ENCODE data around the gene STPG1.

The STPG1 gene

DNA sequence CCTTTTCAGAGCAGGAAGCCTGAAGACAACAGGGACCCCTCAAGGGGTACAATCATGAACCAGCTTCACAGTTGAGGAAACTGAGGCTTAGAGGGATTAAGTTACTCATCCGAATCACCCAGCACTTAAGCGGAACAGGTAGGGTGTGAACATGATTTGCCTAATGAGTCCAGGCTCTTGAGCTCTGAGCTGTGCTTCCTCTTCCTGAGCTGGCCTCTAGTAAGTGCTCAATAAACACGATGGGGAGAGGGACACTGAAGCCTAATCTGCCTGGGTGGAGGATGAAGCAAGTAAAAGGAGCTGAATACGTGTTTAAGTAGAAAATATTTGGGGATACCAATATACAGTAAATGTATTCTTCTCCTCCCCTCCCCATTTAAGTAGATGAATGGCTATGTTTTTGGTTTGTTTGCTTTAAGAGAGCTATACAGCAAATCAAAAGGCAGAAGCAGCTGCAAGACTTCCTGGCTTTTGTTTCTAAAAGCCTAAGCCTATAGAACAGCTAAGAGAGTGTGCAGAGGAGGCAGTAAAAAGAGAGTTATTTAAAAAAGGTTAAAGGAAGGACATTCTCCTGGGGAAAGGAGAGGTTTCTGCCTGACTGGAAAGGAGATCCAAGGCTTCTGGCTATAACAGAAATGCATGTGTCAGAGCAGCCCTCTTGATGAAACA, 20.5 kb downstream of the STPG1 start:
- DNase-seq (ENCODE audit: low read depth): no peak

DNA sequence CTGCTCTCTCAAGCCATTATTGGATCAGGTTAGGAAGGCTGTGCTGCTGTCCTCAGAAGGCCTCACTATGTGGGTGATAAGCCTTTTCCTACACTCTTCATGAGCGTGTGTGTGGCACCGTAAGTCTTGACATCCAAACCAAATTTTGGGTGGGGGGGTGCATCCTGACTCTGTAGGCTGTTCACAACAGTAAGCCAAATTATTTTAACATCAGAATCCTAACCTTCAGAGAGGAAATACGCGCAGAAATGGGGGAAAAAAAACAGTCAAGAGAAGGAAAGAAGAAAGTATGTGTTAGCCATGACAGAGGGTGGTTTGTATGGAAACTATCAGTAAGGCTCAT, 21.0 kb downstream of the STPG1 start:
- DNase-seq (ENCODE audit: low read depth): no peak

DNA sequence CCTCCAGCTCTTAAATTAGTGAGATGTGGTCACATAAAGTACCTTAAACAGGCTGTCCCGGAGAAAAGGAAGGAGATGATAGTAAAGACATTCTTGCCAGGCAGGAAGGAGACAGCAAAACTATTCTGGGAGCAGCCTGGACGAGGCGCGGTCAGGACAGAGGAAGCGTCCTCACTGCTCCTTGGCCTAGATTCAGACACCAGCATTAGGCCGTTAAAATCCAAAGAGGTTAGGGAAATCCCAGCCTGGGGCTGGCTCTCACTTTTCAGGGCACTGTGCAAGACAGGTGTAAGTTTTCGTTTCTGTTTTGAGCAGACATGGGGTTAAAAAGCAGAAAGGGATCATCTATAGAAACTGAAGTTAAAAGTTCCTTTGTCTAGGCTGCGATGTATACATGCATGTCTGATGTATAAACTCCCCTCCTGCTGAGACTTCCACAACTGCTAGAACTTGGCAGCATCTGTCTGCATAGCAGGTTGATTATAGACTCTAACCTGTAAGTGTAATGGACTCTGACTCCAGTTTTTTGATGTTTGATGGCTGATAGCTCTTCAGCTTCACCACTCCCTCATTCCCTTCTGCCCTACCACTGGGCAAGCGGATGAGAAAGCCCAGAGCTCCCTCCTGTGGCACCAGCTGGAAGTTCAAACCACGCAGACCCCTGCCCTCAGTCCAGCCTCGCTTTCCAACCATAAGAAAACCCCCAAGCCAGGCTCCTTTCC, 21.5 kb downstream of the STPG1 start:
- DNase-seq (ENCODE audit: low read depth): peak; percentile 47

DNA sequence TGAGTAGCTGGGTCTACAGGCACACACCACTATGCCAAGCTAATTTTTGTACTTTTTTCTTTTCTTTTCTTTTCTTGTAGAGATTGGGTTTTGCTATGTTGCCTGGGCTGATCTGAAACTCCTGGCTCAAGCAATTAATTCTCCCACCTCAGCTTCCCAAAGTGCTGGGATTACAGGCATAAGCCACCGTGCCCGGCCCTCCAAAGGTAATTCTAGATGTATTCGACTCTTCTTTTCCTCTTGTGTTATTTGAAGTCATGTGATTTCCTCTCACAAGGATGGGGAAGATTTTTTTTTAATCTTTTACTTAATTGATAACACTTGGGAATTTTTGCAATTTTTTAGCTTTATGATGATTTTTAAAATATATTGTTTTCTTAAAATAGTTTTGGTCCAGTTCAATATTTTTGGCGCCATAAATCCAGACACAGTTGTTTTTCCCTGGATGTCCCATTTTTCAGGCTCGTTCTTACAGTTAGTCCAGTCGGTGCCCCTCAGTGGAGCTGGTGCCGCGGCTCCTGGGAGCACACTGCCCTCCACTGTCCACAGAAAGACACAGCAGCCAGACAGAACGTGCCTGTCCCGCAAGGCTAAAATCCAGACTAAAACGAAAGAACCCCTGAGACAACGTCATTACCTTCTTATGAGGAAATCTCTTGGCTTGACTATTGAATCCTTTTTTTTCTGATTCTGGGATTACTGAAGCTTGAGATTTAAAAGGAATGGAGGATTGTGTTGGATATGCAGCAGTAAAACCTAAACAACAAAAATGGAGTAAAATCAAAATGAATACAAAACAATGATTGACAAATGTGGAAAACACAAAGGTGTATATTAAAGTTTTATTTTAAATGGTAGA, 22.4 kb downstream of the STPG1 start:
- peak; percentile 55 for DNase-seq (ENCODE audit: low read depth)

DNA sequence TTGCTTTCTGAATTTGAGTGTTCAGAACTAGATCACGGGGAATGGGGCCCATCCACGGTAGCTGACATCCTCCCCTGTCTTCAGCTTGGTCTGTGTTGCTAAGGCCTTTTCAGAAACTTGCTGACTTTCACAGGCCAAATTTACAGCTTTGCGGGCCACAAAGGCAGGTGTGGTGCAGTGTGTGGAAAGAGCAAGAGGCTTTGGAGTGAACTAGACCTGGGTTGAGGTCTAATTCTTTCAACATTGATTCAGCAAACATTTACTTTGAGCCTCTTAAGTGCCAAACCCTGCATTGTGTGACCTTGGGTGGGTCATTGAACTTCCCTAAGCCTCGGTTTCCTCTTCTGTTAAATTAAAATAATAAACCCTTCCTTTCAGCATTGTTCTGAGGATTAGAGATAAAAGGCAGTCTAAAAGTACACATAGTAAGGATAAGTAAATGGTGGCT, 24.3 kb downstream of the STPG1 start:
- no peak for DNase-seq (ENCODE audit: low read depth)

DNA sequence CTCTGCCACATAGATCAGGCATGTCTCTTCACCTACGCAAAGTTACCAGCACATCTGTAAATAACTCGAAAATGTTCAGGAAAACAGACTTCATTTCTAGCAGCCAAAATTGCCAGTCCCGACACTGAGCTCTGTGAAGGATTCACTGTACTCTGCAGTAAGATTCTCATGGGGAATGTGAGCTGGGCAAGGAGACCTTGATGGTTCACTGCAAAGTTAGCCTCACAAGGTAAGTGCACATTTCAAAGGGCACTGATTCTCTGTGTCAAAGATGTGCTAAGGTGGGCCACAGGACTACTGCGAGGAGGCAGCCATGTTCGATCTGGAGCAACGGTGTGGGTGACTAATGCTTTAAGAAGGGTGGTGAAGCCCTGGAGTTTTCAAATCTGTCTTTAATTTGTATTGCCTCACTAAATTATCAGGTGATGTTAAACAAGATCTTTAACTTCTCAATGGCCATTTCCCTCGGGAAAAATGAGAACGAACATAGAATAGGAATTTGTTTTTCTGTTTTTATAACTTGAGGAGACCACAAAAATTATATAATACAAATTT, 25.2 kb downstream of the STPG1 start:
- DNase-seq (ENCODE audit: low read depth): no peak

DNA sequence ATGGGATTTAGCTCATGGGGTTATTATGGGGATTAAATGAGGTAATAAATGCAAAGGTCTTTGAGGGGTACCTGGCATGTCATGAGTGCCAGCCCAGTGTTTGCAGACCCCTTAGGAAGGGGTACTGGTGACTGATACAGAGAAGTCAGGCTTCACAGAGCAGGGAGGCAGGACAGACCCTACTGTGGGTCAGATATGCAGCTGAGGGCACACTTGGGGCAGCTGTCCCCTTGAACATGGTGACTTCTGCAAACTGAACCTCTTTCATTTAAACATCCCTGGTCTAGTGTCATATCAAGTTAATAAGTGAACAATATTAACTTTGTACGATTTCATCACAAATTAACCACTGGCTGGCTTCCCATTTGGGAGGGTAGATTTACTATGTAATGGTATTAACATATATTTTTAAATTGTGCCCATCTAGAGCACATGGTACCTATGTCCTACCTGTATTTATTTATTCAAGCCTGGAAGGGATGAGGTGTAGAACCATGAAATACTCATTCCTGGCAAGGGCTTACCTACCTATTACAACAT, 25.9 kb downstream of the STPG1 start:
- DNase-seq (ENCODE audit: low read depth): no peak

DNA sequence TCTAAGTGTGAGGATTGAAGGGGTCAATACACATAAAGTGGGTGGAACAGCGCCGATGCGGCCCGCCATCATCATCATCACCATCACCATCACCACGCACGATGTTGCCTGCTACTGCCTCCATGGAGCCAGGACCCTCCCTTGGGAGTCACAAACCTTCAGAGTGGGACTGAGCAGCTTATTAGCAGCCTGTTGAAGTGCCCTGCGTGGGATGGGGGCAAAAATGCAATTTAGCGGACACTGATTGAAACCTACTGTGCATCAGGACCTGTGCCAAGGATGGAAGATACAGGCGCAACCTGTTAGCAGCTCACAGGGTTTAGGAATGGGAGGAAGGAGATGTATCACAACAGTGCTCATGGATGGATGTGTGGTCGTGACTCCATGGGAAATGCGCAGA, 26.7 kb downstream of the STPG1 start:
- no peak for DNase-seq (ENCODE audit: low read depth)

DNA sequence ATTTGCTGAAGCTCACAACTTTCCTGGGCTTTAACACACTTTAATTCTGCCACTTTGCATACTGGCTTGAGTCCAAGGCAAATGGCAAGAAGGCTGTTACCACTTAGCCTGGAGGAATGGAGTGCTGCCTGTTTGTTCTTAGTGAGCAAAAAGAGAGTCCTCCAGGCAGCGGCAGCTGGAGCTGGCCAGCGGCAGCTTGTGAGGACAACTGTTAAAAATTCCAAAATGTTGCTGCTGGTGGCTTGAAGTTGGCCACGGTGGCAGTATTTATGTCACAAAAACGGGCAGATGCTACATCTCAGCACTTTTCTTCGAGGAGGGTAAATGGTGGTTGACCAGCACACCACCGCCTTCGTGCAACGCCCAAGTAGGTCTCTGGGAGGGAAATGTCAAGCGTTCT, 27.3 kb downstream of the STPG1 start:
- no peak for DNase-seq (ENCODE audit: low read depth)

DNA sequence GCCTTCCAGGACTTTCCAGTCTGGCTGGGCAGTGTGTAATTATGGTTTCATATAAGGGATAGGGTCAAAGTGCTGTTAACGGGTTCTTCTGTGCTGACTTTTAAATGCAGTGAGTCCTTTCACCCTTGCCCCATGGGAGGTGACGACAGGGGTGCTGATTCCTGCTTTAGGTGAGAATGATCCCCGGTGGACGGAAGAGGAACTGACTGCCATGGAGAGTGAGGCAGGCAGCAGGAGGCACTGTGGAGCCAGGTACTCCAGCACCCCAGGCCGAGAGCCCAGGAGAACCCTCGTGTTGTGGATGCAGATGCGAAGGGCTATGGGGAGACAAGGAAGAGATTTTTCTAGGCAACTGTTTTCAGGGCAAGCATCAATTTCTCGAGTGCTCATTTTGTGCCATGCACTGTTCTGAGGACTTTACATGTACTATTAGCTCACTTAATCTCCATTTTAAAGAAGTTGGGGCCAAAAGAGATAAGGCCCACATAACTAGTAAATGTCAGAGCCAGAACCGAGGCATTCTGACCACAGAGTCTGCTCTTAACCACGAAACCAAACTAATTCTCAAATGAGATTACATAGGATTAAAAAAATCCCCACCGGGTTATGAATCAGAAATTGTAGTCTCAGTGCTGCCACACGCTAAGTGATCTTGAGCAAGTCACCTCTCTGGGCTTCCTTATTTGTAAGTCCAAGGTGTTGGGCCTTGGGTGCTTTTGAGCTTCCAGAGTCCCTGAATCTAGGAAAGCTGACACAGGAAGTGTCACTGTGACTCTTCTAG, 28.2 kb downstream of the STPG1 start:
- no peak for DNase-seq (ENCODE audit: low read depth)

DNA sequence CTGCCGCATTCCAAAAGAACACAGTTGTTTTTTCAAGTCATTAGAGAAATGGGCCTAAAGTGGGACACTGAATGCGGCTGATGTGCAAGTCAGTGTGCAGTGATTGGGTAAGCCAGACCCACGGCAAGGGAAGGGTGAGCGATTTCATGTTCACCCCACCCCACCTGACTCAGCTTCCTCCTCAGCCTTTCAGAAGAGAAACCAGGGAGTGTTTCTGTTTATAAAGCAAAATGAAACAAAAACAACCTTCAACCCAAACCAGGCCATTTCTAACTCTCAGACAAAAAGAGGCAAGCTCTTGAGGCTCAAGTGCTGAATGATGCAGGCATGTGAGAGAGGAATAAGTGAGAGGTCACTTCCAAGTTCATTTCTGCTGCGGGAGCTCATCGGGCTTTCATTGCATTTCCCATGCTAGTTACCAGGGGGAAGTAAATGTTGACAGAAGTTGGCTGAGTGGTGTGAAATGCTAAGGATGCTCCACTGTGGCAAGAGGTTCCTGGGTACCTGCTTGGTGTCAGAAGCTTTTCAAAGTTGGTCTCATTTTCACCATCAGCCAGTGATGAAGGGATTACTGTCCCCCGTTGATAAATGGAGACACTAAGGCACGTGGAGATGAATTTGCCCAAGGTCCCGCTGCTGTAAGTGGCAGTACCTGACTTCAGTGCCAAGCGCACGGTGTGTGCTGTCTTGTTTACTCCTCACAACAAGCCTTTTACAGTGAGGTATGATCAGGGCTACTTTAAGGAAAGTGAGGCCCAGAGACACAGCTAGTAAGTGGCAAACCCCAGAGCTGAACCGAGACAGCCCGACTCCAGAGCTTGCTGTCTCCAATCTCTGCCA, 29.1 kb downstream of the STPG1 start:
- DNase-seq (ENCODE audit: low read depth): peak; percentile 55

DNA sequence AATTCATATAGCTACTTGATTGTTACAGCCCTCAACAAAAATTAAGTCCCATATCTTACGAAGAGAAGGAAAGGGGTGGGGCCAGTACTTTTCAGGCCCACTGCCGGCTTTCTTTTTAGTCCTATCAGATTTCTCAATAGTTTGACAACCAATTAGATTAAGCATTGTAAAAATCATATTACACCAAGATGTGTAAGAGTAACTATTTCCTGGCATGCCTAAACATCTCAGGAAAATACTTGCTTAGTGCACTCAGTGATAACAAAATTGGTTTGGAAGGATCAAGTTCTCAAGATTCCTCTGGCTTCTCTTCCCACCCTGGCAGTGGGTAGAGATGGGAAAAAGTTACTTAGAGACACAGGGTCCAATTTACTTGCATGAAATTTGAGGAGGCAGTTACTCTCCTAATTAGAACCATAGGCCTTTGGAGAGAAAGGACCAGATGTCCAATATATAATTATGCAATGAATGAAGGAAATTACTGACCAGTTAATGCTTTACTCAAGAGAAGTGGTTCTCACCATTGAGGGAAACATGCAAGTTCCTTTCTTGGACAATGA, 30.1 kb downstream of the STPG1 start:
- DNase-seq (ENCODE audit: low read depth): no peak

DNA sequence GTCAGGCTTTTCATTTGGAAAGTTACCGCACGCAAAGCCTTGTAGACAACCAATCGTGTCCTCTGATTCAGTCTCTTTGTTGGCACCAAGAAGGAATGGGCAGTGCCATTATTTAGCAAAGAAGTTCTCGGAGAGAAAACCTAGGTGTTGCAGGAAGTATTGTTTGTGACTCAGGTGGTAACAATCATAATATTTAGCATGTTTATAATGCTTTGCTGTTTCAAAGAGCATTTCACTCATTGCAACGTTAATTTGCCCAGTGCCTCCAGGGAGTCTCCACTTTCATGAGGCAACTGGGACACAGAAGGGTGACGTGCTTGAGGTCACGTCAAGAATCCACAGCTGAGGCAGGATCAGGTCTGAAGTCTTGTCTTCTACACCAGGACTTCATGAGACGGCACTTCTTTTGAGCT, 31.4 kb downstream of the STPG1 start:
- no peak for DNase-seq (ENCODE audit: low read depth)

DNA sequence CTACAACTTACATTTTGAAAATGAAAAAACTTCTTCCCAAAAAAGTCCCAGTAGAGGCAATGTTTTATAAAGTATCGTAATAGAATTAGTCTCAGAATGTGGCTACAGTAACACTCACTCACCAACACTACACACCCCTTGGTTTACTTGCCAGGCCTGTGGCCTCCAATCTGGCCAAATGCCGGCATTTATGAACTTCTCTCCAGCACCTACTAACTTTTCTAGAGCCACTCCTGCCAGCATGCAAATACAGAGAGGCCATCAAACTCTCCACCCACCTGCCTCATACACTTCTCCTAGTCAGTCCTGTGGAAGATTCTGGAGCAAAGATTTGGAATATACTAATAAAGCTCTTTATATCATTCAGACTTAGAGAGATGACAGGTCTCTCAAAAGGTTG, 32.3 kb downstream of the STPG1 start:
- DNase-seq (ENCODE audit: low read depth): no peak

DNA sequence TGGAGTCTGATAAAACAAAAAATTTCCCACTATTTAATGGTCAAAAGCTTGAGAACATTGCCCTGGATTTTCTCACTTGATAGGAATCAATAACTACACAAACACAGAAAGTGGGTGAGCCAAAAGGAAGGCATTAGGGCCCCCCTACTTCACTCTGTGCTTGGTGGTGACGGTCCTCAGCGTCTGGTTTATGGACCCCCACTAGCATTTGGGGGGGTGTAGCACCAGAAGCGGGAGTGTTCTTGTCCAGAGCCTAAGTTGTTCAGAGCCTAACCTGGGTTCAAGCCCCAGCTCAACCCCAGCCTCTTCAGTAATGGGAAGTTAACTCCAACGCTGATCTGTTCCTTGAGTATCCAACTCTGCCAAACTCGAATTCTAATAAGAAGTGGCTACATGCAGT, 33.1 kb downstream of the STPG1 start:
- no peak for DNase-seq (ENCODE audit: low read depth)

DNA sequence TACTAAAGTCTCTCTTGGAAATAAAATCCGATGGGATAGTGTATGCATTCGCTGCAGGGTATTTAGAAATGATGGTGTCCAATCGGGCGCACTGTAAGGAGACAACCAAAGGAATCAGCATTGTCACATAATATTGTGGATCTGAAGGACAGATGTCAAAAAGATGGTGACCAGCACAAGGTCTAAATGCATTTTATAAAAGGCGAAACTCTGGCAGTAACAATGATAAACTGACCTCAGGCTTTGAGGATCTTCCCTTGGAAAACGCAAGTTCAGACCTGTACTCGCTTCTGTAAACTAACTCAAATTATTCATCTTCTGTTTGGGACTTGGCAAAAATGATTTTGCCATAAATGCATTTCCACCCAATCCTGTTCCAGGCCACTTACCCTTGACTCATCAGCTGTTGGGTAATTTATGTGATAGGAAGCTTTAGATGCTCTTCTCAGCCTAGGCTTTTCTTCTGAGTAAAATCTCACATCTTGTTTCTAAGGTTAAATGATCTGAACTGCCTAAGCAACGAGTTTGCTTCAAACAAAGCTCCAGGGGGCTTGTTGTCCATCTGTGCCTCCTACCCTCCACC, 33.8 kb downstream of the STPG1 start:
- DNase-seq (ENCODE audit: low read depth): no peak

DNA sequence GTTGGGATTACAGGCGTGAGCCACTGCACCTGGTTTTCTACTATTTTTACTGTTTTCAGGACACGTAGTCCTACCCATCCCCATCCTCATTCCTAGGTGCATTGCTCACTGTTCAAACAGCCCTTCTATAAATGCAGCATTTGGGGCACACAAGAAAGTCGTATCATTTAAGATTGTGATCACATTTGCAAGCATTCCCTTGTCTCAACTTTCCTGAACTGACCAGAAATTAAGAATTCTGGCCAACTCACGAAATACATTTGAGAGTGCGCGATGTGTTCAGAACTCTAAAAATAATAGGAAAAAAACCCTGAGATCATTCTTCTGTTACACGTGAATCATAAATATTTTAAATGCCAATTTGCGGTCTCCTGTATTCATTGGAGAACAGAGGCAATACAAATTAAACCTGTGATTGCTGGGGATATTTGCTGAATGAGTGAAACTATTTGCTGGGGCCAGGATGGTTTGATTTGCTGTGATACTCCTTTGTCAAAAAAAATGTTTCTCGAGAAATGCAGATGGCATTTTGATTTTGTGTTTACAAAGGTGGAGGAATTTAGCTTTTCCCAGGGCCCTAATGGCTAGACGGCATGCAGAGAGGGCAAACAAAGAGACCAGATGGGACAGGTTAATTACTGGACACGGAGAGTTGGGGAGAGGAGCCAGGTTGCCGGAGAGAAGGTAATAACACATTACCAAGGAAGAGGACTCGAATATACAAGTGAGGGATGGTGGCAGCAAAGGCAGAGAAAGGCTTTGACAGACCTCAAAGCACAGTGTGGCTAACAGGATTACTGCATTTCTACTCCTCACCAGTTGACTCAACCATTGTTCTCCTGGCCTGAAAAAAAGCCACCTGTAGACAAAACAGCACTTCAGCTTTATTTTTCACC, 38.4 kb downstream of the STPG1 start:
- DNase-seq (ENCODE audit: low read depth): no peak

DNA sequence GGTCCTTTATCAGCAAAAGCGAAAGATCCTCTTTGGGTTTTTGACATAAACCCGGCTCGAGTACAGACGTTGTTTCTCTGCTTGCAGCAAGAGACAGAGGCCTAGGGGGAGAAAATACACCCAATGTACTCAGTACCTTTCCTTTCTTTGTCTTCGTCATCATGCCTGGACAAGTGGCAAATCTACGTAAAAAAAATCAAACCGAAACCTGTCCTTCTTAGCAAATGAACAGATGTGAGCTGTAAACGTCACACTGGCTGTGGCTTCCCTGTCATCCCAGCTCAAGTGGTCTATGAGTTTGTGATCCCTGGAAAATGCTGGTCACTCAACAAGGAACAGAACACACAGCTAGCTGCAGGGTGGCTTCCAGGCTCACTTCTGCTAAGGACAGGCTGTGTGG, 39.9 kb downstream of the STPG1 start:
- DNase-seq (ENCODE audit: low read depth): no peak

DNA sequence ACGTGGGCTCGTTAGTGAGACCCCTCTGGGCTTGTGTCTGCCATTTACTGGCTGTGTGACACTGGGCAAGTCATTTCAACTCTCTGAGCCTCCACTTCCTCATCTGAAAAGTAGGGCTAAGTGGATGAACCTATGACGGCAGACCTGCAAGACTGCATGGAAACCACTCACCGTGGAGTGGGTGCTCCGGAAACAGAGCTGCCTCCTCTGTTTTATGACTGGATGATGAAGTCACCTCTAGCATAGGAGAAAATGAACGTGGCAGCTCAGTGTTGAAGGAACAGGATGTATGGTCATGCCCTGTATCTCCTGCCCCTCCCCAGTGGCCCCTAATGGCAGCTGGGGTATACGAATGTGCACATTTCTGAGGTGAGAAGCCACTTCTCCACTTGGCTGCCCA, 40.5 kb downstream of the STPG1 start:
- DNase-seq (ENCODE audit: low read depth): no peak

Measured in activated T-helper 9 cell treated with anti-CD3 and anti-CD28 coated beads, Interleukin-2, amount 50 U/mL, for 16 hours (primary cell).